Cardiac muscle cell (in vitro differentiated cells and primary cell): Measurements from ENCODE around the gene TLR10. TPM values are rescaled to one million over a fixed set of nuclear protein-coding genes. Genes with fewer than 3 reads are reported as not detected.
A peak's percentile ranks its signal among the peaks of the same experiment; 100 is the strongest.
"Not testable (repeated sequence)": the region's sequence is repeated elsewhere in the genome, so short reads cannot be mapped to it uniquely, and the experiment has no call there.

Experiments
- DNase-seq, 2 donors: peaks; one replicate each; pipeline versions ENCODE4 v3.0.0 to v3.0.0-alpha.2; 2010 to 2017; ENCODE audit warnings: low read depth in 1 of 2, low spot score in 1 of 2
- H3K27ac ChIP-seq: fragments of 200-600 bp; sonication (generic); 2 replicates; pipeline ENCODE4 v1.5.1; 2016
- H3K27me3 ChIP-seq: fragments of 200-600 bp; sonication (generic); 2 replicates; pipeline ENCODE4 v1.6.0; 2016; ENCODE audit warnings: control low read depth
- H3K36me3 ChIP-seq: fragments of 200-600 bp; sonication (generic); 2 replicates; pipeline ENCODE4 v1.5.1; 2016; ENCODE audit warnings: control low read depth
- H3K4me1 ChIP-seq: fragments of 200-600 bp; sonication (generic); 2 replicates; pipeline ENCODE4 v1.8.1; 2017; ENCODE audit warnings: low read depth, mild to moderate bottlenecking, mixed run types
- H3K4me3 ChIP-seq: fragments of 200-600 bp; sonication (generic); 2 replicates; pipeline ENCODE4 v1.5.1; 2016; ENCODE audit warnings: mild to moderate bottlenecking
- H3K9me3 ChIP-seq: fragments of 200-600 bp; sonication (generic); 2 replicates; pipeline ENCODE4 v1.5.1; 2017; ENCODE audit warnings: low read depth, mild to moderate bottlenecking, control low read depth
- CTCF ChIP-seq: IDR thresholded peaks from 2 replicates; pipeline ENCODE4 v1.5.1; 2012; ENCODE audit warnings: low read depth, mild to moderate bottlenecking, low read length
- polyA plus RNA-seq: library from polyadenylated mRNA; unstranded; fragments of >200 nt; fragmentation: Nextera tagmentation; extraction: Ambion mirVana; gene quantifications from 2 replicates; pipeline ENCODE4 v1.2.1, GENCODE V29; 2016
- total RNA-seq: library from RNA; depleted of rRNA; stranded (reverse); fragments of >200 nt; gene quantifications from 2 replicates; pipeline ENCODE4 v1.2.3, GENCODE V29; 2016

TLR10 gene
- total and polyA plus RNA-seq, 2 experiments from 2014 or later: not detected

- no peak overlapping the region for H3K27ac ChIP-seq
- no peak overlapping the region for H3K4me3 ChIP-seq
- H3K36me3 ChIP-seq: no peaks in the 10 kb centered on the region
- no peak for TF ChIP-seq CTCF
- H3K9me3 ChIP-seq: no peaks in the 10 kb centered on the region
- DNase-seq: no peak
- no peaks in the 10 kb centered on the region for H3K4me1 ChIP-seq
- no peaks in the 10 kb centered on the region for H3K27me3 ChIP-seq
Measured at GRCh38 chr4:38779790-38780189, 3.0 kb downstream of the TLR10 start.

GRCh38 chr4:38777925-38778324 lies 4.9 kb downstream of the TLR10 start:
- DNase-seq, H3K27ac ChIP-seq, H3K4me3 ChIP-seq, H3K36me3 ChIP-seq, H3K27me3 ChIP-seq, H3K9me3 ChIP-seq, H3K4me1 ChIP-seq: not testable (repeated sequence)

GRCh38 chr4:38775326-38775725 lies 7.5 kb downstream of the TLR10 start:
- no peak overlapping the region for H3K27ac ChIP-seq
- no peak for TF ChIP-seq CTCF
- DNase-seq: no peak
- H3K9me3 ChIP-seq: no peaks in the 10 kb centered on the region
- no peaks in the 10 kb centered on the region for H3K27me3 ChIP-seq
- no peaks in the 10 kb centered on the region for H3K36me3 ChIP-seq
- no peak overlapping the region for H3K4me3 ChIP-seq
- no peaks in the 10 kb centered on the region for H3K4me1 ChIP-seq

- no peaks in the 10 kb centered on the region for H3K27me3 ChIP-seq
- DNase-seq: peak in 1 of 2 donors; percentile 47
- H3K4me1 ChIP-seq: no peaks in the 10 kb centered on the region
- H3K27ac ChIP-seq: no peak overlapping the region
- no peak overlapping the region for H3K4me3 ChIP-seq
- TF ChIP-seq CTCF: no peak
- no peaks in the 10 kb centered on the region for H3K9me3 ChIP-seq
- H3K36me3 ChIP-seq: no peaks in the 10 kb centered on the region
Measured at GRCh38 chr4:38774181-38774955, 8.4 kb downstream of the TLR10 start.

- not testable (repeated sequence) for H3K27ac ChIP-seq, DNase-seq, H3K9me3 ChIP-seq, H3K27me3 ChIP-seq, H3K4me1 ChIP-seq, H3K36me3 ChIP-seq, H3K4me3 ChIP-seq
Measured at GRCh38 chr4:38770281-38770680, 12.5 kb downstream of the TLR10 start.

GRCh38 chr4:38769857-38770256 lies 12.9 kb downstream of the TLR10 start:
- no peak for DNase-seq
- Histone ChIP-seq H3K4me3 (no peak overlapping the region), H3K27me3 (no peaks in the 10 kb centered on the region), H3K9me3 (no peaks in the 10 kb centered on the region), H3K27ac (no peak overlapping the region), H3K4me1 (no peaks in the 10 kb centered on the region), H3K36me3 (no peaks in the 10 kb centered on the region)
- TF ChIP-seq CTCF: no peak

- Histone ChIP-seq H3K27ac (no peak overlapping the region), H3K4me3 (no peak overlapping the region), H3K4me1 (no peaks in the 10 kb centered on the region), H3K36me3 (no peaks in the 10 kb centered on the region), H3K27me3 (no peaks in the 10 kb centered on the region), H3K9me3 (no peaks in the 10 kb centered on the region)
- no peak for TF ChIP-seq CTCF
- no peak for DNase-seq
Measured at GRCh38 chr4:38769441-38769840, 13.3 kb downstream of the TLR10 start.
